H1 (cell line): ENCODE results near the gene KCNC1. TPM values are rescaled to one million over a fixed set of nuclear protein-coding genes. Genes with fewer than 3 reads are reported as not detected.

Source experiments
- polyA plus RNA-seq, 7 experiments: library from polyadenylated mRNA; depleted of rRNA in 3 of 7; stranded (reverse) in 5 of 7; unstranded in 2 of 7; fragments of >200 nt in 5 of 7; fragments of 200-250 nt in 2 of 7; gene quantifications; 1 replicate in 5 of 7; 2 replicates in 1 of 7; 4 replicates in 1 of 7; pipeline versions ENCODE4 v1.2.1 to v1.2.3, GENCODE V29; 2011 to 2013; ENCODE audit warnings: missing spikeins in 2 of 7, mixed read lengths in 2 of 7
- total RNA-seq: library from RNA; stranded (reverse); fragmentation: NEBNext Ultra II Directional; extraction: Animal tissue kit (Norgen Biotek cat#: 25700); gene quantifications from 2 replicates; pipeline ENCODE4 v1.2.1, GENCODE V29; 2021

Gene KCNC1
- total and polyA plus RNA-seq, 2 of the 8 experiments (the other 6 are each of a cell fraction or from before 2014, with no cell fraction given): 0.11 to 0.26 TPM

Other genes starting within 250 kb of the KCNC1 start
- gene USH1C, start 190.4 kb upstream of the KCNC1 start, total RNA-seq: 1.3 and 2.4 TPM in 2 replicates
- 1.6 and 2.3 TPM in 2 replicates for gene USH1C, start 190.4 kb upstream of the KCNC1 start, polyA plus RNA-seq (2011; rRNA removed)
- 1.5 and 2.4 TPM in 2 replicates for gene OTOG, start 187.5 kb upstream of the KCNC1 start, total RNA-seq
- 0.41 and 0.88 TPM in 2 replicates for gene OTOG, start 187.5 kb upstream of the KCNC1 start, polyA plus RNA-seq (2011; rRNA removed)
- gene MYOD1, start 15.2 kb upstream of the KCNC1 start, total RNA-seq: not detected in 2 replicates
- gene MYOD1, start 15.2 kb upstream of the KCNC1 start, polyA plus RNA-seq (2011; rRNA removed): 0.06 TPM in 1 of 2 replicates, not detected in the other